GM23338 (cell line): ENCODE measurements around the gene ZXDC. TPM values are rescaled to one million over a fixed set of nuclear protein-coding genes. Genes with fewer than 3 reads are reported as not detected.

ENCODE experiments used
- ATAC-seq: fragments of 200-7000 bp; cut with Tn5 transposase; 3 replicates; pipeline ENCODE4 v1.9.1; 2020
- DNase-seq: peaks from one replicate; pipeline ENCODE4 v3.0.0-alpha.2; 2015; ENCODE audit warnings: low spot score
- H2AFZ ChIP-seq: fragments of 200-600 bp; sonication (generic); 2 replicates; pipeline ENCODE4 v1.8.0; 2016; ENCODE audit warnings: antibody characterized with exemption, mild to moderate bottlenecking, moderate library complexity
- H3F3A ChIP-seq: fragments of 200-600 bp; sonication (generic); replicated peaks from 2 replicates; pipeline ENCODE4 v1.8.0; 2017; ENCODE audit warnings: antibody characterized with exemption, mixed run types, low read depth
- H3K27ac ChIP-seq: fragments of 200-600 bp; sonication (generic); 2 replicates; pipeline ENCODE4 v1.6.1; 2016; ENCODE audit warnings: low read depth
- H3K27me3 ChIP-seq: fragments of 200-600 bp; sonication (generic); 2 replicates; pipeline ENCODE4 v1.8.0; 2016; ENCODE audit warnings: mild to moderate bottlenecking, mixed run types, moderate library complexity; ENCODE audit not compliant: insufficient read depth
- H3K36me3 ChIP-seq: fragments of 200-600 bp; sonication (generic); 2 replicates; pipeline ENCODE4 v1.8.0; 2016; ENCODE audit warnings: mild to moderate bottlenecking; ENCODE audit not compliant: insufficient read depth
- H3K4me1 ChIP-seq: fragments of 200-600 bp; sonication (generic); 2 replicates; pipeline ENCODE4 v1.8.0; 2016; ENCODE audit warnings: mild to moderate bottlenecking, moderate library complexity; ENCODE audit not compliant: insufficient read depth
- H3K4me2 ChIP-seq: fragments of 200-600 bp; sonication (generic); 2 replicates; pipeline ENCODE4 v1.7.1; 2017; ENCODE audit warnings: mixed run types
- H3K4me3 ChIP-seq: fragments of 200-600 bp; sonication (generic); 2 replicates; pipeline ENCODE4 v1.6.1; 2016; ENCODE audit warnings: mixed run types
- H3K79me2 ChIP-seq: fragments of 200-600 bp; sonication (generic); replicated peaks from 2 replicates; pipeline ENCODE4 v1.8.0; 2017; ENCODE audit warnings: mild to moderate bottlenecking; ENCODE audit not compliant: insufficient read depth
- H3K9me2 ChIP-seq: fragments of 200-600 bp; sonication (generic); 2 replicates; pipeline ENCODE4 v1.8.0; 2017; ENCODE audit not compliant: insufficient read depth
- H4K20me1 ChIP-seq: fragments of 200-600 bp; sonication (generic); replicated peaks from 2 replicates; pipeline ENCODE4 v1.8.0; 2017; ENCODE audit warnings: mild to moderate bottlenecking; ENCODE audit not compliant: insufficient read depth
- H3K27ac Mint-ChIP-seq: 2 replicates; pipeline ENCODE4 v1.8.0; 2020; ENCODE audit warnings: inconsistent platforms, mild to moderate bottlenecking, moderate library complexity, mixed read lengths
- H3K27me3 Mint-ChIP-seq: 3 replicates; pipeline ENCODE4 v1.8.0; 2022; ENCODE audit warnings: low read depth, mild to moderate bottlenecking, moderate library complexity, mixed read lengths, inconsistent platforms; ENCODE audit not compliant: insufficient read depth, poor library complexity
- H3K36me3 Mint-ChIP-seq: 3 replicates; pipeline ENCODE4 v1.8.0; 2021; ENCODE audit warnings: low read depth, mild to moderate bottlenecking, inconsistent platforms, moderate library complexity, mixed read lengths
- H3K4me1 Mint-ChIP-seq: 3 replicates; pipeline ENCODE4 v1.8.0; 2020; ENCODE audit warnings: mild to moderate bottlenecking, inconsistent platforms, mixed read lengths
- H3K4me3 Mint-ChIP-seq: 3 replicates; pipeline ENCODE4 v1.8.0; 2021; ENCODE audit warnings: moderate library complexity, mild to moderate bottlenecking, inconsistent platforms, mixed read lengths
- H3K9me3 Mint-ChIP-seq: 3 replicates; pipeline ENCODE4 v1.8.0; 2020; ENCODE audit warnings: moderate library complexity, mild to moderate bottlenecking, inconsistent platforms, mixed read lengths
- CREB1 ChIP-seq: fragments of 250-450 bp; sonication (Bioruptor Pico); IDR thresholded peaks from 2 replicates; pipeline ENCODE4 v1.5.0; 2020; ENCODE audit warnings: low read depth, mild to moderate bottlenecking, moderate library complexity
- EZH2 ChIP-seq: fragments of 200-600 bp; sonication (generic); IDR thresholded peaks from one replicate; pipeline ENCODE4 v1.8.0; 2017; ENCODE audit warnings: antibody characterized with exemption, mild to moderate bottlenecking, low read depth; ENCODE audit not compliant: unreplicated experiment
- EZH2phosphoT487 ChIP-seq: fragments of 200-600 bp; sonication (generic); IDR thresholded peaks from one replicate; pipeline ENCODE4 v1.8.1; 2018; ENCODE audit warnings: antibody characterized with exemption; ENCODE audit not compliant: unreplicated experiment
- JUNB ChIP-seq: IDR thresholded peaks from one replicate; pipeline ENCODE4 v1.6.1; 2016; ENCODE audit warnings: antibody characterized with exemption; ENCODE audit not compliant: unreplicated experiment
- POLR2AphosphoS5 ChIP-seq: IDR thresholded peaks from 2 replicates; pipeline ENCODE4 v1.6.1; 2016; ENCODE audit warnings: antibody characterized with exemption, low read depth
- REST ChIP-seq: IDR thresholded peaks from one replicate; pipeline ENCODE4 v1.6.1; 2018; ENCODE audit warnings: antibody characterized with exemption; ENCODE audit not compliant: unreplicated experiment
- ZNF114 ChIP-seq: fragments of 250-450 bp; sonication (Bioruptor Pico); IDR thresholded peaks from 2 replicates; pipeline ENCODE4 v1.5.0; 2020; ENCODE audit warnings: mild to moderate bottlenecking, moderate library complexity
- ZNF331 ChIP-seq: fragments of 250-450 bp; sonication (Bioruptor Pico); IDR thresholded peaks from 2 replicates; pipeline ENCODE4 v1.5.0; 2020; ENCODE audit warnings: low read depth, mild to moderate bottlenecking, moderate library complexity
- ZNF462 ChIP-seq: fragments of 250-450 bp; sonication (Bioruptor Pico); IDR thresholded peaks from 2 replicates; pipeline ENCODE4 v1.5.0; 2020; ENCODE audit warnings: mild to moderate bottlenecking, moderate library complexity
- polyA plus RNA-seq: library from polyadenylated mRNA; unstranded; fragments of >200 nt; fragmentation: Nextera tagmentation; extraction: Ambion mirVana; gene quantifications from 2 replicates; pipeline ENCODE4 v1.2.1, GENCODE V29; 2016
- total RNA-seq: library from RNA; depleted of rRNA; stranded (reverse); fragments of >200 nt; shearing (Covaris generic); gene quantifications from 2 replicates; pipeline ENCODE4 v1.2.3, GENCODE V29; 2014
- TF ChIP-seq, protein P1 (sequence below): IDR thresholded peaks from 2 replicates; pipeline ENCODE4 v1.6.1; 2016; ENCODE audit warnings: antibody characterized with exemption

ZXDC gene
- total and polyA plus RNA-seq, 2 experiments from 2014 or later: 5.7 to 45.1 TPM

DNA sequence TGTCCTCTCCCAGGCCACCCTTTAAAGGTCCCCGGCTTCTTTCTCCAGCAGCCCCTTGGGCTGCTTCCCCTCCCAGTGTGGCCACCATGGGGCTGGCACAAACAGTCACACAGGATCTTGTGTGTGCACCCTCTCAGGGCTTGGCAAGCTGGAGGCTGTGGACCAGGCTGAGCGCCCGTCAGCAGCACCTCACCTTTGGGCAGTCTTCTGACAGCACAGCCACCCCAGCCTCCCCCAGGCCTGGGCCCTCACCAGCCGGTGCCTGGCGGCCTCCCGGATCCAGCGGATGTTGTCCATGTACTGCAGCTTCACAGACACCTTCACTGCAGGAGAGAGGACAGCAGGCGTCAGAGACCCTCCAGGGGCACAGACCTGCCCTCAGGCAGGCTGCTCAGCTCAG lies 20.1 kb upstream of the ZXDC start (continued):
- no peak for TF ChIP-seq REST

- ATAC-seq (no peak), DNase-seq (no peak)
- Mint-ChIP-seq H3K27ac (no peak overlapping the region), H3K4me1 (peaks cover 22% of the 10 kb centered on the region), H3K4me3 (no peak overlapping the region), H3K36me3 (no peaks in the 10 kb centered on the region), H3K27me3 (peaks cover 19% of the 10 kb centered on the region), H3K9me3 (no peaks in the 10 kb centered on the region)
- Histone ChIP-seq H3K4me1 (peaks cover 8% of the 10 kb centered on the region; the same call in 1 of the 2 replicates), H3K36me3 (no peaks in the 10 kb centered on the region), H3K4me3 (no peak overlapping the region), H3K4me2 (no peak overlapping the region), H3F3A (no peaks in the 10 kb centered on the region), H3K27me3 (no peaks in the 10 kb centered on the region), H4K20me1 (no peaks in the 10 kb centered on the region), H3K9me2 (no peaks in the 10 kb centered on the region), H3K79me2 (no peaks in the 10 kb centered on the region), H3K27ac (no peak overlapping the region), H2AFZ (no peak overlapping the region)
- TF ChIP-seq POLR2AphosphoS5 (no peak), ZNF114 (CRISPR knock-in tag) (no peak), JUNB (no peak), EZH2 (no peak), REST (no peak), CREB1 (CRISPR knock-in tag) (no peak), EZH2phosphoT487 (no peak), ZNF462 (CRISPR knock-in tag) (no peak), ZNF331 (CRISPR knock-in tag) (no peak)
- TF ChIP-seq, protein P1, sequence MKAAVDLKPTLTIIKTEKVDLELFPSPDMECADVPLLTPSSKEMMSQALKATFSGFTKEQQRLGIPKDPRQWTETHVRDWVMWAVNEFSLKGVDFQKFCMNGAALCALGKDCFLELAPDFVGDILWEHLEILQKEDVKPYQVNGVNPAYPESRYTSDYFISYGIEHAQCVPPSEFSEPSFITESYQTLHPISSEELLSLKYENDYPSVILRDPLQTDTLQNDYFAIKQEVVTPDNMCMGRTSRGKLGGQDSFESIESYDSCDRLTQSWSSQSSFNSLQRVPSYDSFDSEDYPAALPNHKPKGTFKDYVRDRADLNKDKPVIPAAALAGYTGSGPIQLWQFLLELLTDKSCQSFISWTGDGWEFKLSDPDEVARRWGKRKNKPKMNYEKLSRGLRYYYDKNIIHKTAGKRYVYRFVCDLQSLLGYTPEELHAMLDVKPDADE: no peak
Measured at GRCh38 chr3:126494970-126495230, 19.2 kb upstream of the ZXDC start.
